Caco-2 (cell line): ENCODE data around the gene NFKB2. TPM values are rescaled to one million over a fixed set of nuclear protein-coding genes. Genes with fewer than 3 reads are reported as not detected.

ENCODE experiments used
- BruUV-seq: library from RNA; stranded (reverse); fragments of 400-500 nt; replicated peaks from 2 replicates; lab custom pipeline; 2021; lab: Mats Ljungman, UMichigan
- CTCF ChIA-PET: fragments of 300-600 bp; sonication (Branson Sonifier 250); formaldehyde crosslinking; loops from one replicate; lab custom pipeline; 2022; ENCODE audit warnings: antibody characterized with exemption; lab: Charles Lee
- POLR2A ChIA-PET: fragments of 300-600 bp; sonication (Branson Sonifier 250); formaldehyde crosslinking; loops from one replicate; lab custom pipeline; 2022; ENCODE audit warnings: antibody characterized with exemption; lab: Charles Lee
- DNase-seq, 2 experiments: peaks; one replicate each; pipeline versions ENCODE4 v3.0.0 to v3.0.0-alpha.2; 2020 to 2022
- H3K27me3 ChIP-seq: replicated peaks from 2 replicates; pipeline ENCODE4 v1.6.0; 2011; ENCODE audit warnings: low read length; ENCODE audit not compliant: control insufficient read depth, insufficient read depth
- H3K36me3 ChIP-seq: 2 replicates; pipeline ENCODE4 v1.5.1; 2011; ENCODE audit warnings: low read length; ENCODE audit not compliant: control insufficient read depth, insufficient read depth
- H3K4me1 ChIP-seq: fragments of 250-450 bp; sonication (Bioruptor Pico); 2 replicates; pipeline ENCODE4 v1.5.1; 2020; ENCODE audit warnings: mild to moderate bottlenecking
- H3K4me3 ChIP-seq: 2 replicates; pipeline ENCODE4 v1.5.1; 2011; ENCODE audit warnings: low read depth, mild to moderate bottlenecking, control low read depth, low read length
- H3K9me3 ChIP-seq: fragments of 250-450 bp; sonication (Bioruptor Pico); 2 replicates; pipeline ENCODE4 v1.5.1; 2020; ENCODE audit warnings: mild to moderate bottlenecking, moderate library complexity
- H3K27ac Mint-ChIP-seq: one replicate; pipeline ENCODE4 v1.8.0; 2022; ENCODE audit warnings: mixed read lengths; ENCODE audit not compliant: unreplicated experiment
- H3K27me3 Mint-ChIP-seq: one replicate; pipeline ENCODE4 v1.8.0; 2022; ENCODE audit warnings: mixed read lengths; ENCODE audit not compliant: insufficient read depth, unreplicated experiment
- H3K36me3 Mint-ChIP-seq: one replicate; pipeline ENCODE4 v1.8.0; 2022; ENCODE audit warnings: mild to moderate bottlenecking, mixed read lengths; ENCODE audit not compliant: insufficient read depth, unreplicated experiment
- H3K4me1 Mint-ChIP-seq: one replicate; pipeline ENCODE4 v1.8.0; 2022; ENCODE audit warnings: low read depth, mixed read lengths; ENCODE audit not compliant: unreplicated experiment
- H3K4me3 Mint-ChIP-seq: one replicate; pipeline ENCODE4 v1.8.0; 2022; ENCODE audit warnings: mild to moderate bottlenecking, moderate library complexity, mixed read lengths; ENCODE audit not compliant: unreplicated experiment
- H3K9me3 Mint-ChIP-seq: one replicate; pipeline ENCODE4 v1.8.0; 2022; ENCODE audit warnings: mixed read lengths; ENCODE audit not compliant: unreplicated experiment
- CTCF ChIP-seq, 2 experiments: fragments of 200-600 bp in 1 of 2; IDR thresholded peaks; 1 replicate in 1 of 2; 2 replicates in 1 of 2; pipeline versions ENCODE4 v1.5.1 to v1.8.0; 2011 to 2022; ENCODE audit warnings: antibody characterized with exemption in 1 of 2, control low read depth in 1 of 2, inconsistent platforms in 1 of 2, low read depth in 1 of 2, low read length in 1 of 2, mild to moderate bottlenecking in 1 of 2, moderate library complexity in 1 of 2; ENCODE audit not compliant: insufficient read depth in 1 of 2, severe bottlenecking in 1 of 2, unreplicated experiment in 1 of 2
- intact Hi-C: fragments of 100-400 bp; cut with micrococcal nuclease; formaldehyde crosslinking; loops from one replicate; pipeline ENCODE4 v1.10.0; 2022; ENCODE audit not compliant: unreplicated experiment
- total RNA-seq: library from RNA; stranded (reverse); gene quantifications from 2 replicates; pipeline ENCODE4 v1.2.3, GENCODE V29; 2022

Gene NFKB2
- total RNA-seq, 1 experiment from 2014 or later = 36.5 TPM

DNA sequence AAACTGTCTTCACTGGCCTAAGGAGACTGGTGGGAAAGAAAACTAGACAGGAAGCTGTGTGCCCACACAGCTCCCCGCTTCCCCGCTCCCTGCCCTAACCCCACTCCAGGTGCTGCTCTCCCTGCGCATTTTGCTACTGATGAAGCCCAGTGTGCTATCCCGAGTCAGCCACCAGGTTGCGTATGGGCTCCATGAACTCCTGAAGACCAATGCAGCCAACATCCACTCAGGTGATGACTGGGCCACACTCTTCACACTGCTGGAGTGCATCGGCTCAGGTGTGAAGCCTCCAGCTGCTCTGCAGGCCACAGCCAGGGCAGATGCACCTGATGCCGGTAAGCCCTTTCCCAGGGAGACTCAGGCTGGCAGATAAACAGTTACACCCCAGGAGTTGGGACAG, 20.3 kb upstream of the NFKB2 start:
- Mint-ChIP-seq H3K27me3 (no peaks in the 10 kb centered on the region), H3K36me3 (peaks cover 80% of the 10 kb centered on the region), H3K9me3 (peaks cover 3% of the 10 kb centered on the region), H3K27ac (no peak overlapping the region), H3K4me1 (no peaks in the 10 kb centered on the region), H3K4me3 (no peak overlapping the region)
- Histone ChIP-seq H3K36me3 (peaks cover 13% of the 10 kb centered on the region), H3K9me3 (peaks cover under 1% of the 10 kb centered on the region; the same call in 1 of the 2 replicates), H3K4me3 (no peak overlapping the region), H3K27me3 (no peaks in the 10 kb centered on the region), H3K4me1 (no peaks in the 10 kb centered on the region)
- POLR2A ChIA-PET = no interaction called here
- DNase-seq = peak in 1 of 2 experiments; percentile 38
- CTCF ChIA-PET = interaction anchor here (0.6 to 1.5 kb wide), 2 partner anchors 18 to 800 kb away, joined by 3 read pairs; no protein-coding TSS in a partner anchor
- intact Hi-C loops = no loop called here
- no TSS peak for BruUV-seq
- TF ChIP-seq CTCF (IDR thresholded peaks at IDR 0.05; ENCODE audit: insufficient read depth in 1 of 2, low read depth in 1 of 2, low read length in 1 of 2, severe bottlenecking in 1 of 2, unreplicated experiment in 1 of 2) = peak; percentile 18 to 25

DNA sequence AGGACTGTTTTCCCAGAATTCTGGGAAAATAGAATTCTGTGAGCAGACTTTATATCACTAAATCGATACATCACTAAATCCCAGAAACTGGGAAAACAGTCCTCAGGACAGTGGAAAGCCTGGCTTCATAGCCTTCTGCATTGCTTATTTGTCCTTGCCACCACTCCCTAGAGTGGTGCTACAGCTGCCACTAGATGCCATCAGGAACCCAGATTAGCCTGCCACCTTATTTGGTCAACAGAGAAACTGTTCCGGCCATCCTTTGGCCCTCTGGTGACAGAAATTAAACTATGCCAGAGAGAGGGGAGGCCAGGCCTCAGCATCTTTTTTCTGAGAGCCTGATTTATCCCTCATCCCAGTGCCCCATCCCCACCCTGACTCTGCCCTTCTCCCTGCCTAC, 19.6 kb upstream of the NFKB2 start:
- Histone ChIP-seq H3K4me3 (no peak overlapping the region), H3K36me3 (peaks cover 7% of the 10 kb centered on the region), H3K4me1 (no peaks in the 10 kb centered on the region), H3K27me3 (no peaks in the 10 kb centered on the region), H3K9me3 (no peaks in the 10 kb centered on the region)
- Mint-ChIP-seq H3K36me3 (peaks cover 80% of the 10 kb centered on the region), H3K27ac (no peak overlapping the region), H3K27me3 (no peaks in the 10 kb centered on the region), H3K9me3 (no peaks in the 10 kb centered on the region), H3K4me1 (no peaks in the 10 kb centered on the region), H3K4me3 (no peak overlapping the region)
- TF ChIP-seq CTCF (IDR thresholded peaks at IDR 0.05; ENCODE audit: insufficient read depth in 1 of 2, low read depth in 1 of 2, low read length in 1 of 2, severe bottlenecking in 1 of 2, unreplicated experiment in 1 of 2) = no peak
- ChIA-PET POLR2A (interaction anchor here (0.6 kb wide), 1 partner anchor 1840 kb away, joined by 3 read pairs; the partner anchor contains the start of gene HIF1AN), CTCF (interaction anchor here (0.6 to 1.5 kb wide), 2 partner anchors 18 to 800 kb away, joined by 3 read pairs; no protein-coding TSS in a partner anchor)
- DNase-seq = no peak
- BruUV-seq = no TSS peak
- intact Hi-C loops = no loop called here

- CTCF ChIA-PET = no interaction called here
Observed at GRCh38 chr10:102376901-102377300, 18.6 kb upstream of the NFKB2 start.

More at GRCh38 chr10:102376901-102377300, 18.6 kb upstream of the NFKB2 start:
- H3K36me3 ChIP-seq = peaks cover 6% of the 10 kb centered on the region
- TF ChIP-seq CTCF (IDR thresholded peaks at IDR 0.05; ENCODE audit: insufficient read depth in 1 of 2, low read depth in 1 of 2, low read length in 1 of 2, severe bottlenecking in 1 of 2, unreplicated experiment in 1 of 2) = no peak
- no peaks in the 10 kb centered on the region for H3K27me3 ChIP-seq
- BruUV-seq = no TSS peak
- H3K9me3 ChIP-seq = no peaks in the 10 kb centered on the region
- POLR2A ChIA-PET = no interaction called here
- no peak overlapping the region for H3K4me3 ChIP-seq
- Mint-ChIP-seq H3K36me3 (peaks cover 80% of the 10 kb centered on the region), H3K4me1 (no peaks in the 10 kb centered on the region), H3K9me3 (no peaks in the 10 kb centered on the region), H3K27ac (no peak overlapping the region), H3K4me3 (no peak overlapping the region), H3K27me3 (no peaks in the 10 kb centered on the region)
- no peak for DNase-seq
- no peaks in the 10 kb centered on the region for H3K4me1 ChIP-seq
- intact Hi-C loops = no loop called here
